ENCODE data around the gene CNBP. TPM values are rescaled to one million over a fixed set of nuclear protein-coding genes. Genes with fewer than 3 reads are reported as not detected.
"Not testable (repeated sequence)": the region's sequence is repeated elsewhere in the genome, so short reads cannot be mapped to it uniquely, and the experiment has no call there.

The CNBP gene
- total and polyA plus RNA-seq, 4 donors, result 287 to 476 (median 346) TPM

GRCh38 chr3:129162729-129163579, 20.7 kb downstream of the CNBP start:
- Histone ChIP-seq H3K27me3 (ENCODE audit: control insufficient read depth in 1 of 2, insufficient read depth in 2 of 2, low read length in 1 of 2) (no peaks in the 10 kb centered on the region), H3K4me1 (ENCODE audit: control insufficient read depth in 1 of 2, insufficient read depth in 2 of 2, low read length in 2 of 2) (peaks cover 0 to 5% of the 10 kb centered on the region in 2 donors), H3K36me3 (ENCODE audit: control insufficient read depth in 1 of 2, insufficient read depth in 2 of 2, low read length in 1 of 2) (peaks cover 0 to 2% of the 10 kb centered on the region in 2 donors), H3K4me3 (ENCODE audit: low read length in 2 of 2) (no peak overlapping the region), H3K27ac (ENCODE audit: low read depth in 1 of 2, low read length in 2 of 2) (peak overlapping the region in 1 of 2 donors; percentile 8), H3K9me3 (ENCODE audit: control insufficient read depth, low read length) (no peaks in the 10 kb centered on the region)
- DNase-seq (no peak), ATAC-seq (ENCODE audit: low FRiP score) (no peak)
- intact Hi-C loops (cut with DNase I), result no loop called here
- WGBS, 2 donors, result 60% methylated on average over 5 of the region's 5 CpGs

DNA sequence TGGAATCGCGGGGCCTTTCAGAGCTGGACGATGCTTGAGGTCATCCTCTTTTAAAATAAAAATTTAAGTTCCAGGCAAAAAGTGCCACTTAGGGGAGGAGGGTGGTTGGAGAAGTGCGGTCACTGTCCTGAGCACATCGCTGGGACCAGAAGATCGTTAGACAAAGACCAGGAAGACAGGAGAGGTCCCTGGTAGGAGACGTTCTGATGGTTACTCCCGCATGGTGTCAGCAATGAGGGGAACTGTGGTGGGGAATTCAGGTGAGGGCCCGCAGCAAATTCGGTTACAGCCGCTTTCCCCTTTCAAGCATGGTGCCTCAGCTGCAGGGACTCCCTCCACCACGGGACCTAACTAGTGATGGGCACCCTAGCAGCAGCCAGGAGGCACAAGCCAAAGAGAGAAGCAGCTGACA, 21.8 kb downstream of the CNBP start:
- H3K27me3 ChIP-seq (ENCODE audit: control insufficient read depth in 1 of 2, insufficient read depth in 2 of 2, low read length in 1 of 2), result no peaks in the 10 kb centered on the region
- H3K27ac ChIP-seq (ENCODE audit: low read depth in 1 of 2, low read length in 2 of 2), result peak overlapping the region; percentile 69 to 91
- H3K4me1 ChIP-seq (ENCODE audit: control insufficient read depth in 1 of 2, insufficient read depth in 2 of 2, low read length in 2 of 2), result peaks cover 0 to 5% of the 10 kb centered on the region in 2 donors
- H3K9me3 ChIP-seq (ENCODE audit: control insufficient read depth, low read length), result no peaks in the 10 kb centered on the region
- 1 to 2% methylated on average over 12 of the region's 12 CpGs for WGBS, 2 donors
- H3K36me3 ChIP-seq (ENCODE audit: control insufficient read depth in 1 of 2, insufficient read depth in 2 of 2, low read length in 1 of 2), result peaks cover 0 to under 1% of the 10 kb centered on the region in 2 donors
- intact Hi-C loops (cut with DNase I), result no loop called here
- DNase-seq (no peak), ATAC-seq (ENCODE audit: low FRiP score) (no peak)
- H3K4me3 ChIP-seq (ENCODE audit: low read length in 2 of 2), result peak overlapping the region; percentile 77 to 86

GRCh38 chr3:129160891-129161859, 22.5 kb downstream of the CNBP start, which contains the start of gene ISY1:
ISY1 (minus strand) TSS chr3:129161063; CDS start chr3:129160975, 88 bp downstream.
- Histone ChIP-seq H3K4me3 (ENCODE audit: low read length in 2 of 2) (peak within 1 kb of the TSS; percentile 86 to 91), H3K4me1 (ENCODE audit: control insufficient read depth in 1 of 2, insufficient read depth in 2 of 2, low read length in 2 of 2) (peaks cover 0 to 5% of the 10 kb centered on the region in 2 donors), H3K27ac (ENCODE audit: low read depth in 1 of 2, low read length in 2 of 2) (peak within 1 kb of the TSS; percentile 69 to 99), H3K9me3 (ENCODE audit: control insufficient read depth, low read length) (no peaks in the 10 kb centered on the region), H3K36me3 (ENCODE audit: control insufficient read depth in 1 of 2, insufficient read depth in 2 of 2, low read length in 1 of 2) (no peaks in the 10 kb centered on the region), H3K27me3 (ENCODE audit: control insufficient read depth in 1 of 2, insufficient read depth in 2 of 2, low read length in 1 of 2) (no peaks in the 10 kb centered on the region)
- DNase-seq (peak; percentile 94 to 95), ATAC-seq (ENCODE audit: low FRiP score) (peak; percentile 96)
- intact Hi-C loops (cut with DNase I), result no loop called here
- WGBS, 2 donors, result 0 to 1% methylated on average over 67 of the region's 67 CpGs

DNA sequence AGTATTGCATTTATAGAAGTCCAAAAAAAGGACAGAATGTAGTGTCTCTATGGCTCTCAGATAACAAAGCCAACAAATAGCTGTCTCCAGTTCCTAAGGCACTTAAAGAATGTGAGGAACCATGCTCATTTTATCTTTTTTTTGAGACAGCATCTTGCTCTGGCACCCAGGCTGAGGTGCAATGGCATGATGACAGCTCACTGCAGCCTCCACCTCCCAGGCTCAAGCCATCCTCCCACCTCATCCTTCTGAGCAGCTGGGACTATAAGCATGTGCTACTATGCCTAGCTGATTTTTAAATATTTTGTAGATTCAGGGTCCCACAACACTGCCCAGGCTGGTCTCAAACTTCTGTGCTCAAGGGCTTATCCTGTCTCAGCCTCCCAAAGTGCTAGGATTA, 38.9 kb downstream of the CNBP start:
- intact Hi-C loops (cut with DNase I), result no loop called here
- Histone ChIP-seq H3K36me3 (ENCODE audit: control insufficient read depth in 1 of 2, insufficient read depth in 2 of 2, low read length in 1 of 2) (peaks cover 2 to 4% of the 10 kb centered on the region in 2 donors), H3K9me3 (ENCODE audit: control insufficient read depth, low read length) (no peaks in the 10 kb centered on the region), H3K4me1 (ENCODE audit: control insufficient read depth in 1 of 2, insufficient read depth in 2 of 2, low read length in 2 of 2) (peaks cover 0 to 1% of the 10 kb centered on the region in 2 donors), H3K4me3 (ENCODE audit: low read length in 2 of 2) (no peak overlapping the region), H3K27me3 (ENCODE audit: control insufficient read depth in 1 of 2, insufficient read depth in 2 of 2, low read length in 1 of 2) (no peaks in the 10 kb centered on the region), H3K27ac (ENCODE audit: low read depth in 1 of 2, low read length in 2 of 2) (no peak overlapping the region)
- no peak for ATAC-seq (ENCODE audit: low FRiP score)
- no peak for DNase-seq

GRCh38 chr3:129141011-129141410, 42.7 kb downstream of the CNBP start:
- intact Hi-C loops (cut with DNase I); H3K27me3 ChIP-seq (ENCODE audit: control insufficient read depth in 1 of 2, insufficient read depth in 2 of 2, low read length in 1 of 2); H3K4me1 ChIP-seq (ENCODE audit: control insufficient read depth in 1 of 2, insufficient read depth in 2 of 2, low read length in 2 of 2); H3K36me3 ChIP-seq (ENCODE audit: control insufficient read depth in 1 of 2, insufficient read depth in 2 of 2, low read length in 1 of 2); H3K27ac ChIP-seq (ENCODE audit: low read depth in 1 of 2, low read length in 2 of 2); ATAC-seq (ENCODE audit: low FRiP score); H3K9me3 ChIP-seq (ENCODE audit: control insufficient read depth, low read length); H3K4me3 ChIP-seq (ENCODE audit: low read length in 2 of 2); DNase-seq: not testable (repeated sequence)
- WGBS, 2 donors, result 88 to 92% methylated on average over 5 of the region's 5 CpGs

DNA sequence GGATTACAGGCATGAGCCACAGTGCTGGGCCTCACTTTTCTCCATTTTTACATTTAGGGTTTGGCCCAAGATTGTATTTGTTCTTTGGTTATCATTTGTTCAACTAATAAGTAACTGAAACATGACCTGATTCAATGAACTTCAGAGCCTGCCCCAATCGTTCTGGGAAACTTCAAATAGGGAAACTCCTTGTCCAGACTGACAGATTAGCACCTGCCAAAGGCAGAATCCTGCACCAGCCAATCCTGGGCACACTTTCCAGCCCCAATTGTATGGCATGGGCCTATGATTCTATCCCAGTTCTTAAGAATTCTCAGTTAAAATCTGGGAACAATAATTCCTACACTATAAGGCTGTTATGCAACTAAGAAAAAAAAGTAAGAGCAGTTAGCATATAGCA, 43.8 kb downstream of the CNBP start:
- no peaks in the 10 kb centered on the region for H3K9me3 ChIP-seq (ENCODE audit: control insufficient read depth, low read length)
- H3K36me3 ChIP-seq (ENCODE audit: control insufficient read depth in 1 of 2, insufficient read depth in 2 of 2, low read length in 1 of 2), result peaks cover 2 to 4% of the 10 kb centered on the region in 2 donors
- no peak overlapping the region for H3K27ac ChIP-seq (ENCODE audit: low read depth in 1 of 2, low read length in 2 of 2)
- DNase-seq, result no peak
- H3K27me3 ChIP-seq (ENCODE audit: control insufficient read depth in 1 of 2, insufficient read depth in 2 of 2, low read length in 1 of 2), result no peaks in the 10 kb centered on the region
- no peak for ATAC-seq (ENCODE audit: low FRiP score)
- no peaks in the 10 kb centered on the region for H3K4me1 ChIP-seq (ENCODE audit: control insufficient read depth in 1 of 2, insufficient read depth in 2 of 2, low read length in 2 of 2)
- WGBS, 2 donors, result 63 to 69% methylated on average over 1 of the region's 1 CpG
- intact Hi-C loops (cut with DNase I), result no loop called here
- H3K4me3 ChIP-seq (ENCODE audit: low read length in 2 of 2), result no peak overlapping the region

DNA sequence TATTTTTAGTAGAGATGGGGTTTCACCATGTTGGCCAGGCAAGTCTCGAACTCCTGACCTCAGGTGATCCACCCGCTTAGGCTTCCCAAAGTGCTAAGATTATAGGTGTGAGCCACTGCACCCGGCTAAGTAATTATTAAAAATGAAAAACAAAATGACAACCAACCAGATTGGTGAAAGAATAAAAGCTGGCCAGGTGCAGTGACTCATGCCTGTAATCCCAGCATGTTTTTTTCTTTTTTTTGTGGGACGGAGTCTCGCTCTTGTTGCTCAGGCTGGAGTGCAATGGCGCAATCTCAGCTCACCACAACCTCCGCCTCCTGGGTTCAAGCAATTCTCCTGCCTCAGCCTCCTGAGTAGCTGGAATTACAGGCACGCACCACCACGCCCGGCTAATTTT, 47.4 kb downstream of the CNBP start:
- H3K4me1 ChIP-seq (ENCODE audit: control insufficient read depth in 1 of 2, insufficient read depth in 2 of 2, low read length in 2 of 2); intact Hi-C loops (cut with DNase I); H3K27ac ChIP-seq (ENCODE audit: low read depth in 1 of 2, low read length in 2 of 2); H3K4me3 ChIP-seq (ENCODE audit: low read length in 2 of 2); H3K27me3 ChIP-seq (ENCODE audit: control insufficient read depth in 1 of 2, insufficient read depth in 2 of 2, low read length in 1 of 2); DNase-seq; H3K9me3 ChIP-seq (ENCODE audit: control insufficient read depth, low read length); ATAC-seq (ENCODE audit: low FRiP score): not testable (repeated sequence)
- 95 to 98% methylated on average over 10 of the region's 10 CpGs for WGBS, 2 donors
- peaks cover 3 to 15% of the 10 kb centered on the region in 2 donors for H3K36me3 ChIP-seq (ENCODE audit: control insufficient read depth in 1 of 2, insufficient read depth in 2 of 2, low read length in 1 of 2)

DNA sequence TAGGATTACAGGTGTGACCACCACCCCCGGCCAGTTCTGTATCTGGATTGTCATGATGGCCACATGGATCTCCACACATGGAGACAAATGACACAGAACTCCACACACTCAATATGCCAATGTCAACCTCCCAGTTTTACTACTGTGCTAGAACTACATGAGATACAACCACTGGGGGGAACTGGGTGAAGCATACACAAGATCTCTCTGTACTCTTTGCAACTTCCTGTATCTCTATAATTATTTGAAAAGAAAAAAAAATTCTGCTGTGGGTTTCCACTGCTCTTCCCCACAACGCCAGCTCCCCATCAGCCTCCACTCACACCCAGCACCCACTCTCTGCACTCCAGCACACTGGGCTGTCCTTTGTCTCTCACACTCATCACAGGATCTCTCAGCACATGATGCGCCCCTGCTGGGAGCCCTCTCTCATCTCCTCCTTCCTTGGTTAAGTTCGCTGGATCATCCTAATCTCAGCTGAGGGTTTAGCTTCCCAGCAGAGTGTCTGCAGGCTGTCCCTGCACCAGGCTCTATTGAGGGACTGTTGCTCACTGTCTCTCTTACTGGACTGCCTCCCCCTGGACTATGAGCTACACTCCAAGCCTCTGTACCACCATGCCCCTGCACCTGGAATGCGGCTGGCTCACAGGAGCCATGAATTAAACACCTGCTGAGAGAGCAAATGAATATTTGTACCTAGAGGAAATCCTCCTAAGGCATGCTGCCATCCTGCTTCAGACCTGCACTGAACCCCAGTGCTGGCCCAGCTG, 51.4 kb downstream of the CNBP start:
- Histone ChIP-seq H3K4me3 (ENCODE audit: low read length in 2 of 2) (no peak overlapping the region), H3K36me3 (ENCODE audit: control insufficient read depth in 1 of 2, insufficient read depth in 2 of 2, low read length in 1 of 2) (peaks cover 9 to 17% of the 10 kb centered on the region in 2 donors), H3K27ac (ENCODE audit: low read depth in 1 of 2, low read length in 2 of 2) (no peak overlapping the region), H3K9me3 (ENCODE audit: control insufficient read depth, low read length) (no peaks in the 10 kb centered on the region), H3K4me1 (ENCODE audit: control insufficient read depth in 1 of 2, insufficient read depth in 2 of 2, low read length in 2 of 2) (no peaks in the 10 kb centered on the region), H3K27me3 (ENCODE audit: control insufficient read depth in 1 of 2, insufficient read depth in 2 of 2, low read length in 1 of 2) (no peaks in the 10 kb centered on the region)
- intact Hi-C loops (cut with DNase I), result no loop called here
- ATAC-seq (ENCODE audit: low FRiP score), result no peak
- no peak for DNase-seq
- WGBS, 2 donors, result 84 to 89% methylated on average over 5 of the region's 5 CpGs
